Hepatocyte (in vitro differentiated cells): Measurements from ENCODE around the gene CCDC167.

ENCODE experiments used
- EZH2 ChIP-seq: fragments of 200-600 bp; sonication (generic); IDR thresholded peaks from 2 replicates; pipeline ENCODE4 v1.6.1; 2016; ENCODE audit warnings: antibody characterized with exemption, mild to moderate bottlenecking, borderline replicate concordance
- EZH2phosphoT487 ChIP-seq: fragments of 200-600 bp; sonication (generic); IDR thresholded peaks from one replicate; pipeline ENCODE4 v1.6.1; 2018; ENCODE audit warnings: antibody characterized with exemption, mild to moderate bottlenecking, low read depth, moderate library complexity; ENCODE audit not compliant: unreplicated experiment, severe bottlenecking
- TF ChIP-seq, protein P1 (sequence below): fragments of 200-600 bp; sonication (generic); IDR thresholded peaks from 2 replicates; pipeline ENCODE4 v1.5.1; 2016; ENCODE audit warnings: antibody characterized with exemption, mild to moderate bottlenecking; ENCODE audit not compliant: poor library complexity

DNA sequence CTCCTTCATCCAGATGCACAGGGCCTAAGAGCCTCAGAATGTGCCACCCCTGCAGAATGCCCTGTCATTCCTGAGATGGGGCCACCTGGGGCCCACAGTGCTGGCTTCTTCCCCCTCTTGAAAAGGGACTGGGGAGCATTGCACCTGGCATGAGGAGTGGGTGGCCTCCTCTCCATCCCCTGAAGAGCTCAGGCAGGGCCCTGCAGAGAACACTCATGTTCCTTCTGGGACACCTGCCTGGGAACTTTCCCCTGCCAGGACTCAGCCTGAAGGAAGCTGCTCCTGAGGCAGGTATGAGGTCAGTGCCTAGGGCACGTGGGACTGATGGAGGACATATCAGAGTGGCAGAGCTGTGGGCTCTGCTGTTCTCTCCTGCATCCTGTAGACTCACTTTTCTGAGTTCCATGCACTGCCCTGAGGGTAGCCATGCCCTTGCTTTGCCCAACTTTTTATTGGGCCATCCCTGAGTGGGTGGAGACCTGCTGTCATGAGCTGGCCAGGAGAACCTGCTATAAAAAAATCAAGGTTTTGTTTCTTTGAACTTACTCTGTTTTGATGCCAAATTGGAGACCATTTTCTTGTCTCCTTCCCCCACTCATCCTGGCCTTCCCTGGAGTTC, 19.5 kb downstream of the CCDC167 start:
- TF ChIP-seq, protein P1, sequence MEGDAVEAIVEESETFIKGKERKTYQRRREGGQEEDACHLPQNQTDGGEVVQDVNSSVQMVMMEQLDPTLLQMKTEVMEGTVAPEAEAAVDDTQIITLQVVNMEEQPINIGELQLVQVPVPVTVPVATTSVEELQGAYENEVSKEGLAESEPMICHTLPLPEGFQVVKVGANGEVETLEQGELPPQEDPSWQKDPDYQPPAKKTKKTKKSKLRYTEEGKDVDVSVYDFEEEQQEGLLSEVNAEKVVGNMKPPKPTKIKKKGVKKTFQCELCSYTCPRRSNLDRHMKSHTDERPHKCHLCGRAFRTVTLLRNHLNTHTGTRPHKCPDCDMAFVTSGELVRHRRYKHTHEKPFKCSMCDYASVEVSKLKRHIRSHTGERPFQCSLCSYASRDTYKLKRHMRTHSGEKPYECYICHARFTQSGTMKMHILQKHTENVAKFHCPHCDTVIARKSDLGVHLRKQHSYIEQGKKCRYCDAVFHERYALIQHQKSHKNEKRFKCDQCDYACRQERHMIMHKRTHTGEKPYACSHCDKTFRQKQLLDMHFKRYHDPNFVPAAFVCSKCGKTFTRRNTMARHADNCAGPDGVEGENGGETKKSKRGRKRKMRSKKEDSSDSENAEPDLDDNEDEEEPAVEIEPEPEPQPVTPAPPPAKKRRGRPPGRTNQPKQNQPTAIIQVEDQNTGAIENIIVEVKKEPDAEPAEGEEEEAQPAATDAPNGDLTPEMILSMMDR, result no peak
- no peak for TF ChIP-seq EZH2
- TF ChIP-seq EZH2phosphoT487, result no peak
